ENCODE results near the gene AGO1.
"Not testable (repeated sequence)": the region's sequence is repeated elsewhere in the genome, so short reads cannot be mapped to it uniquely, and the experiment has no call there.

The AGO1 gene

DNA sequence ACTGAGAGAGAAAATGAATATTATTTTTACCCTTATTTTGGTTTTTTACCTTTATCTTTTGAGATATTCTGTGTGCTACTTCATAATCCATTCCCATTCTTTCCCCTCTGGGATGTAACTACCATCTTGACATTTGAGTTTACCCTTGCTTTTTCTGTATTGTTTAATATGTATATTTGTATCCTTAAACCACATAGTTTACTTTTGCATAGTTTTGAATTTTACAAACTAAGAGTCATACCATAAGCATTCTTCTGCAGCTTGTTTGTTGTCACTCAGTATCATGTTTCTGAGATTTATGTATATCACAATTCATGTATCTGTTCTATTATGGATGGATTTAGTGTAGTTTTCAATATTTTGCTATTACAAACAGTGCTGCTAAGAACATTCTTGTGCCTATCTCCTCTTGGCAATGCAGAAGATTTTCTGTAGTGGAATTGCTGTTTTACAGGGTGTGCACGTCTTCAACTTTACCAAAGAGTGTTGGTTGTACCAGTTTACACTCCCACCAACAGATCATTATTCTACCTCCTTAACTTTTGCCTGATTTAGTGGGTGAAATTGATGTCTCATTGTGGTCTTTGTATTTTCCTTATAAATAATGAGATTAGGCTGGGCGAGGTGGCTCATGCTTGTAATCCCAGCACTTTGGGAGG, 12.2 kb upstream of the AGO1 start:
- DNase-seq: no peak
- Mint-ChIP-seq H3K9me3 (no peaks in the 10 kb centered on the region), H3K27me3 (ENCODE audit: low read depth, poor library complexity) (peaks cover 3% of the 10 kb centered on the region), H3K36me3 (ENCODE audit: low read depth) (no peaks in the 10 kb centered on the region), H3K4me1 (no peaks in the 10 kb centered on the region), H3K4me3 (no peak overlapping the region), H3K27ac (peak overlapping the region; percentile 12)
- TF ChIP-seq, protein P1, sequence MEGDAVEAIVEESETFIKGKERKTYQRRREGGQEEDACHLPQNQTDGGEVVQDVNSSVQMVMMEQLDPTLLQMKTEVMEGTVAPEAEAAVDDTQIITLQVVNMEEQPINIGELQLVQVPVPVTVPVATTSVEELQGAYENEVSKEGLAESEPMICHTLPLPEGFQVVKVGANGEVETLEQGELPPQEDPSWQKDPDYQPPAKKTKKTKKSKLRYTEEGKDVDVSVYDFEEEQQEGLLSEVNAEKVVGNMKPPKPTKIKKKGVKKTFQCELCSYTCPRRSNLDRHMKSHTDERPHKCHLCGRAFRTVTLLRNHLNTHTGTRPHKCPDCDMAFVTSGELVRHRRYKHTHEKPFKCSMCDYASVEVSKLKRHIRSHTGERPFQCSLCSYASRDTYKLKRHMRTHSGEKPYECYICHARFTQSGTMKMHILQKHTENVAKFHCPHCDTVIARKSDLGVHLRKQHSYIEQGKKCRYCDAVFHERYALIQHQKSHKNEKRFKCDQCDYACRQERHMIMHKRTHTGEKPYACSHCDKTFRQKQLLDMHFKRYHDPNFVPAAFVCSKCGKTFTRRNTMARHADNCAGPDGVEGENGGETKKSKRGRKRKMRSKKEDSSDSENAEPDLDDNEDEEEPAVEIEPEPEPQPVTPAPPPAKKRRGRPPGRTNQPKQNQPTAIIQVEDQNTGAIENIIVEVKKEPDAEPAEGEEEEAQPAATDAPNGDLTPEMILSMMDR (IDR thresholded peaks at IDR 0.05): no peak

DNA sequence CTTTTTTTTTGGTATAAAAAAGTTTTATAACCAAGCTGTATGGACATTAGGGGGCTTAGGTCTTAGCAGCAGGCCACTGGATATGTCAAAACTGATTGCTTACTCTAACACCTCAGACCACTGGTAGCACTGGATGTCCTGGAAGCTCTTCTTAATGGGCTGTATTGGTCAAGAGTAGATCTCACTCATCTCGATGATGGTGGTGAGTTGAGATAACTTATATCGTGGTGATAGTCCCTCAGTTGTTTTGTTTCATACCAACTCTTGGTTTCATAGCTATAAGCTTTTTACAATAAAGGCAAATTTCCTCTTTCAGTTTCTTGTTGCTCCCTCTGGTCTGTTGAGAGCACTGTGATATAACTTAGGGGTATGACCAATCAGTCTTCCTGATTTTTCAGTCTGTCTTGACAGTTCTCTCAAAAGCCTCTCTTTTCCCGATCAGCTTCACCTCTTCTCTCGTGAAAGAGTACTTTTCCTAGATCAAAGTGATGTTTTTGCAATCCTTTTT, 9.7 kb upstream of the AGO1 start:
- Mint-ChIP-seq H3K9me3 (no peaks in the 10 kb centered on the region), H3K27ac (no peak overlapping the region), H3K4me1 (no peaks in the 10 kb centered on the region), H3K4me3 (no peak overlapping the region), H3K36me3 (ENCODE audit: low read depth) (no peaks in the 10 kb centered on the region), H3K27me3 (ENCODE audit: low read depth, poor library complexity) (peaks cover 7% of the 10 kb centered on the region)
- TF ChIP-seq, protein P1 (IDR thresholded peaks at IDR 0.05): no peak
- DNase-seq: no peak

DNA sequence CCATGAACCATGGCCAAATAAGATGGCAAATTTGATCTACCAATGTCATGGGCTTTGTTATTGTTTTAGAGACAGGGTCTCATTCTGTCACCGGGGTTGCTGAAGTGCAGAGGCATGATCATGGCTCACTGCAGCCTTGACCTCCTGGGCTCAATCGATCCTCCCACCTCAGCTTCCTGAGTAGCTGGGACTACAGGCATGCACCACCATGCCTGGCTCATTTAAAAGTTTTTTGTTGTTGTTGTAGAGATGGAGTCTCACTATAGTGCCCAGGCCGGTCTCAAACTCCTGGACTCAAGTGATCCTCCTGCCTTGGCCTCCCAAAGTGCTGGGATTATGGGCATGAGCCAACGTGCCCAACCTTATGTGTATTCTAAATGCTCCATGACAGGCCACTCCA, 8.9 kb upstream of the AGO1 start:
- not testable (repeated sequence) for H3K27ac Mint-ChIP-seq; DNase-seq; H3K9me3 Mint-ChIP-seq; H3K4me3 Mint-ChIP-seq; H3K36me3 Mint-ChIP-seq (ENCODE audit: low read depth); H3K4me1 Mint-ChIP-seq
- peaks cover 11% of the 10 kb centered on the region for H3K27me3 Mint-ChIP-seq (ENCODE audit: low read depth, poor library complexity)

DNA sequence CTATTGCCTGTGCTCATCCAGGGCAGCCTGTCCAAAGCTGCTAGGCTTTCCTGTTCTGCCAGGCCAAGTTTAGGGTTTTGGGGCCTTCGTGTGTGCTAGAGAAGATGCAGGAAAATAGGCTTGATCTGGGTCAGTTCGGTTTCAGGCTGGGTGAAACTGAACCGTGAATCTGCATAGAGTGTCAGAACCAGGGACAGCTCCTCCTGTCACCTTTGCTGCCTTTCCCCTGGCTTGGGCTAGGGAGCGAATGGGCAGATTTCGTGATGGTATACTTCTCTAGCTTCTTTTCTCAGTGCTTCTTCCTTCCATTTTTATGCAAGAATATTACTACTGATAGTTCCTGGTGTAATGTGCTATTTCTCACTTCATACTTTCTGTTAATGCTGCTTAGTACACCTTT, 6.0 kb upstream of the AGO1 start:
- Mint-ChIP-seq H3K27me3 (ENCODE audit: low read depth, poor library complexity) (peaks cover 20% of the 10 kb centered on the region), H3K9me3 (no peaks in the 10 kb centered on the region), H3K4me1 (no peaks in the 10 kb centered on the region), H3K36me3 (ENCODE audit: low read depth) (no peaks in the 10 kb centered on the region), H3K27ac (no peak overlapping the region), H3K4me3 (no peak overlapping the region)
- TF ChIP-seq, protein P1 (IDR thresholded peaks at IDR 0.05): no peak
- DNase-seq: peak; percentile 63

DNA sequence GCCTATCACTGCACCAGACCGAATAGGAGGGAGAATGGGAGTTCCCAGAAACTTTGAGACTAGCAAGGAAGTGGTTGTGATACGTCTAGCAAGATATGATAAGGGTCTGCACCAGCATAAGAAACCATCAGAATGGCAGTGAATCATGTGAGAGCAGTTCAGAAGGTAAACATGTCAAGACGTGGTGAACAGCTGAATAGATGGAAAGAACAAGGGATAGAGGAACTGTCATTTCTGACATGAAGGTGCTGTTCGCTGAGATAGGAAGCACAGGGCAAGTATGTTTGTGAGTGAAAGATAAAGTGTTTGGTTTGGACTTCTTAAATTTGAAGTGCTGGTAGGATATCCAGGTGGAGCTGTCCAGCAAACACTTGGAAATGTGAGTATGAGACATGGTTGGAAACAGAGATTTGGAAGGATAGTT, 1.1 kb upstream of the AGO1 start:
- Mint-ChIP-seq H3K4me1 (peaks cover 29% of the 10 kb centered on the region), H3K9me3 (no peaks in the 10 kb centered on the region), H3K27me3 (ENCODE audit: low read depth, poor library complexity) (peaks cover 20% of the 10 kb centered on the region), H3K27ac (no peak overlapping the region), H3K36me3 (ENCODE audit: low read depth) (no peaks in the 10 kb centered on the region), H3K4me3 (peak overlapping the region; percentile 26)
- DNase-seq: no peak
- TF ChIP-seq, protein P1 (IDR thresholded peaks at IDR 0.05): no peak

DNA sequence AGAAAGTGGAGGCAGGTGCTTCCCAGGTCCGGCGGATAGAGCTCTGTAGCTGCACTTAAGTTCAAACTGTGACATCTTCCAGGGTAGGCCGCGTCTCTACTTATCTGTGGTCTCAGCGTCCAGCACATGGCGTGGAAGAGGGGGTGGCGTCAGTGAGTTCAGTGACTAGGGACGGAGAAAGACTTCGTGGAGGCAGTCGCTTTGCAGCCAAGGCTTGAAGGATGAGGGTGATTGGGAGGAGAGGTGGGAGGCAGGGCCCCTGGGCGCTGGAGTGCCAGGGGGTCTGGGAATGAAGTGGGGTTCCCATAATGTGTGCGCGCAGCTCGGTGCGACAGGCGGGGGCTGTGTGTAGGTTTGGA, 444 bp upstream of the AGO1 start:
- H3K36me3 Mint-ChIP-seq (ENCODE audit: low read depth): no peaks in the 10 kb centered on the region
- DNase-seq: no peak
- TF ChIP-seq, protein P1 (IDR thresholded peaks at IDR 0.05): no peak
- H3K9me3 Mint-ChIP-seq: no peaks in the 10 kb centered on the region
- H3K4me3 Mint-ChIP-seq: peak overlapping the region; percentile 26
- H3K27ac Mint-ChIP-seq: no peak overlapping the region
- H3K4me1 Mint-ChIP-seq: peaks cover 36% of the 10 kb centered on the region
- H3K27me3 Mint-ChIP-seq (ENCODE audit: low read depth, poor library complexity): peaks cover 20% of the 10 kb centered on the region
